Smooth muscle cell (in vitro differentiated cells): ENCODE results near the gene C9orf50. TPM values are rescaled to one million over a fixed set of nuclear protein-coding genes. Genes with fewer than 3 reads are reported as not detected.

Experiments used
- DNase-seq: peaks from one replicate; lab custom pipeline; 2025; ENCODE audit not compliant: unreplicated experiment; lab: John Stamatoyannopoulos, UW
- H2AFZ ChIP-seq: fragments of 200-600 bp; sonication (generic); 2 replicates; pipeline ENCODE4 v1.6.0; 2016; ENCODE audit warnings: antibody characterized with exemption, low read depth, mild to moderate bottlenecking
- H3F3A ChIP-seq: fragments of 200-600 bp; sonication (generic); 2 replicates; pipeline ENCODE4 v1.6.0; 2017; ENCODE audit warnings: antibody characterized with exemption, low read depth
- H3K27ac ChIP-seq: fragments of 200-600 bp; sonication (generic); 2 replicates; pipeline ENCODE4 v1.5.1; 2016; ENCODE audit warnings: low read depth, mild to moderate bottlenecking
- H3K27me3 ChIP-seq: fragments of 200-600 bp; sonication (generic); 2 replicates; pipeline ENCODE4 v1.6.1; 2016; ENCODE audit warnings: low read depth, mild to moderate bottlenecking
- H3K36me3 ChIP-seq: fragments of 200-600 bp; sonication (generic); 2 replicates; pipeline ENCODE4 v1.5.1; 2016; ENCODE audit warnings: low read depth
- H3K4me1 ChIP-seq: fragments of 200-600 bp; sonication (generic); 2 replicates; pipeline ENCODE4 v1.5.1; 2016; ENCODE audit warnings: low read depth
- H3K4me2 ChIP-seq: fragments of 200-600 bp; sonication (generic); 2 replicates; pipeline ENCODE4 v1.6.0; 2016; ENCODE audit warnings: mild to moderate bottlenecking
- H3K4me3 ChIP-seq: fragments of 200-600 bp; sonication (generic); 2 replicates; pipeline ENCODE4 v1.5.1; 2016; ENCODE audit warnings: mild to moderate bottlenecking
- H3K79me2 ChIP-seq: fragments of 200-600 bp; sonication (generic); 2 replicates; pipeline ENCODE4 v1.6.0; 2016; ENCODE audit warnings: low read depth, mild to moderate bottlenecking
- H3K9ac ChIP-seq: fragments of 200-600 bp; sonication (generic); 2 replicates; pipeline ENCODE4 v1.6.0; 2016; ENCODE audit warnings: low read depth
- H3K9me3 ChIP-seq: fragments of 200-600 bp; sonication (generic); replicated peaks from 2 replicates; pipeline ENCODE4 v1.5.1; 2016; ENCODE audit warnings: low read depth
- H4K20me1 ChIP-seq: fragments of 200-600 bp; sonication (generic); 2 replicates; pipeline ENCODE4 v1.6.0; 2016; ENCODE audit warnings: low read depth
- CTCF ChIP-seq: fragments of 200-600 bp; sonication (generic); IDR thresholded peaks from 2 replicates; pipeline ENCODE4 v1.5.1; 2017; ENCODE audit warnings: borderline replicate concordance, mild to moderate bottlenecking, antibody characterized with exemption; ENCODE audit not compliant: insufficient read depth, poor library complexity, severe bottlenecking
- WGBS: methylation state at CpG from one replicate; pipeline ENCODE4 v1.1.7; 2016; ENCODE audit warnings: low lambda C conversion rate; 5-methylcytosine and 5-hydroxymethylcytosine counted together
- polyA plus RNA-seq: library from polyadenylated mRNA; unstranded; fragments of >200 nt; fragmentation: Nextera tagmentation; extraction: Ambion mirVana; gene quantifications from 2 replicates; pipeline ENCODE4 v1.2.1, GENCODE V29; 2016
- total RNA-seq: library from RNA; depleted of rRNA; stranded (reverse); fragments of >200 nt; gene quantifications from 2 replicates; pipeline ENCODE4 v1.2.3, GENCODE V29; 2014

Gene C9orf50
- total and polyA plus RNA-seq, 2 experiments from 2014 or later: 0.59 TPM; not detected in 1

- no peak for DNase-seq
- Histone ChIP-seq H3K9ac (no peak overlapping the region), H3K4me3 (no peak overlapping the region), H3F3A (no peaks in the 10 kb centered on the region), H3K9me3 (no peaks in the 10 kb centered on the region), H2AFZ (no peak overlapping the region), H3K4me2 (no peak overlapping the region), H4K20me1 (no peaks in the 10 kb centered on the region), H3K27ac (no peak overlapping the region), H3K27me3 (no peaks in the 10 kb centered on the region), H3K36me3 (no peaks in the 10 kb centered on the region), H3K4me1 (no peaks in the 10 kb centered on the region), H3K79me2 (no peaks in the 10 kb centered on the region)
- 96% methylated on average over 7 of the region's 10 CpGs for WGBS
- TF ChIP-seq CTCF: no peak
These were observed 27.8 kb upstream of the C9orf50 start for GRCh38 chr9:129648764-129649115.

GRCh38 chr9:129648092-129648763, 27.3 kb upstream of the C9orf50 start:
- no peak for TF ChIP-seq CTCF
- no peaks in the 10 kb centered on the region for H3F3A ChIP-seq
- H3K79me2 ChIP-seq: no peaks in the 10 kb centered on the region
- WGBS: 76% methylated on average over 13 of the region's 16 CpGs
- no peaks in the 10 kb centered on the region for H3K36me3 ChIP-seq
- no peak for DNase-seq
- no peak overlapping the region for H3K4me2 ChIP-seq
- H3K27ac ChIP-seq: no peak overlapping the region
- H3K9ac ChIP-seq: no peak overlapping the region
- H2AFZ ChIP-seq: no peak overlapping the region
- H3K27me3 ChIP-seq: no peaks in the 10 kb centered on the region
- H4K20me1 ChIP-seq: no peaks in the 10 kb centered on the region
- no peak overlapping the region for H3K4me3 ChIP-seq
- H3K9me3 ChIP-seq: no peaks in the 10 kb centered on the region
- H3K4me1 ChIP-seq: no peaks in the 10 kb centered on the region

- Histone ChIP-seq H3K4me1 (no peaks in the 10 kb centered on the region), H3K4me2 (no peak overlapping the region), H3K9ac (no peak overlapping the region), H3K4me3 (no peak overlapping the region), H3K9me3 (no peaks in the 10 kb centered on the region), H3K27ac (no peak overlapping the region), H2AFZ (no peak overlapping the region), H3F3A (no peaks in the 10 kb centered on the region), H4K20me1 (no peaks in the 10 kb centered on the region), H3K79me2 (no peaks in the 10 kb centered on the region), H3K36me3 (no peaks in the 10 kb centered on the region), H3K27me3 (no peaks in the 10 kb centered on the region)
- no peak for TF ChIP-seq CTCF
- no peak for DNase-seq
- WGBS: no CpG with 5 or more reads among the region's 10 CpGs
These were observed 26.7 kb upstream of the C9orf50 start for GRCh38 chr9:129647635-129648034.

GRCh38 chr9:129646654-129647053, 25.8 kb upstream of the C9orf50 start:
- Histone ChIP-seq H3K9ac (no peak overlapping the region), H3K9me3 (no peaks in the 10 kb centered on the region), H3K79me2 (peaks cover 2% of the 10 kb centered on the region), H3K27ac (no peak overlapping the region), H3K4me2 (no peak overlapping the region), H3K27me3 (no peaks in the 10 kb centered on the region), H3F3A (no peaks in the 10 kb centered on the region), H3K36me3 (no peaks in the 10 kb centered on the region), H2AFZ (no peak overlapping the region), H3K4me1 (no peaks in the 10 kb centered on the region), H4K20me1 (no peaks in the 10 kb centered on the region), H3K4me3 (no peak overlapping the region)
- no peak for DNase-seq
- WGBS: 95% methylated on average over 7 of the region's 7 CpGs
- no peak for TF ChIP-seq CTCF
